H1 (cell line): ENCODE measurements around the gene ASB13. TPM values are rescaled to one million over a fixed set of nuclear protein-coding genes. Genes with fewer than 3 reads are reported as not detected.

Source experiments
- BACH1 ChIP-seq: IDR thresholded peaks from 2 replicates; pipeline ENCODE4 v1.6.1; 2012; ENCODE audit warnings: low read length, improper control_type of control experiment
- BCL11A ChIP-seq, 2 experiments: IDR thresholded peaks; one replicate each; pipeline ENCODE4 v1.6.1; 2011; ENCODE audit warnings: low read depth in 2 of 2, low read length in 2 of 2, mild to moderate bottlenecking in 2 of 2
- CBX5 ChIP-seq: fragments of 300-800, 300-1000 bp; sonication (generic); IDR thresholded peaks from 2 replicates; pipeline ENCODE4 v1.7.1; 2016; ENCODE audit warnings: antibody characterized with exemption, low read length, low read depth
- CBX8 ChIP-seq: fragments of 300-800, 300-1000 bp; sonication (generic); IDR thresholded peaks from 2 replicates; pipeline ENCODE4 v1.7.1; 2016; ENCODE audit warnings: low read depth, low read length, borderline replicate concordance
- CEBPB ChIP-seq: IDR thresholded peaks from 2 replicates; pipeline ENCODE4 v1.6.1; 2012; ENCODE audit warnings: low read depth, low read length
- CHD1 ChIP-seq: IDR thresholded peaks from 2 replicates; pipeline ENCODE4 v1.6.1; 2012; ENCODE audit warnings: low read depth, low read length, improper control_type of control experiment
- EP300 ChIP-seq, 2 experiments: IDR thresholded peaks; 1 replicate in 1 of 2; 2 replicates in 1 of 2; pipeline ENCODE4 v1.6.1; 2011 to 2012; ENCODE audit warnings: low read depth in 2 of 2, low read length in 2 of 2, mild to moderate bottlenecking in 2 of 2, borderline replicate concordance in 1 of 2, inconsistent platforms in 1 of 2, moderate library complexity in 1 of 2
- EZH2 ChIP-seq: fragments of 200-600 bp; sonication (generic); IDR thresholded peaks from 2 replicates; pipeline ENCODE4 v1.7.1; 2012; ENCODE audit warnings: low read depth, mild to moderate bottlenecking, moderate library complexity, low read length, inconsistent platforms; ENCODE audit not compliant: severe bottlenecking
- GABPA ChIP-seq: IDR thresholded peaks from 2 replicates; pipeline ENCODE4 v1.6.1; 2011; ENCODE audit warnings: mild to moderate bottlenecking, low read length, moderate library complexity, borderline replicate concordance; ENCODE audit not compliant: insufficient read depth
- GTF2F1 ChIP-seq: IDR thresholded peaks from 2 replicates; pipeline ENCODE4 v1.6.1; 2012; ENCODE audit warnings: low read depth, low read length, improper control_type of control experiment, borderline replicate concordance
- HDAC6 ChIP-seq: IDR thresholded peaks from one replicate; pipeline ENCODE4 v1.7.1; 2012; ENCODE audit warnings: low read depth, mild to moderate bottlenecking, inconsistent platforms, low read length, moderate library complexity
- MAFK ChIP-seq: IDR thresholded peaks from 2 replicates; pipeline ENCODE4 v1.6.1; 2012; ENCODE audit warnings: low read depth, mild to moderate bottlenecking, improper control_type of control experiment, low read length
- NANOG ChIP-seq: IDR thresholded peaks from 2 replicates; pipeline ENCODE4 v1.6.1; 2011; ENCODE audit warnings: low read length, low read depth, mild to moderate bottlenecking, inconsistent platforms; ENCODE audit not compliant: insufficient read depth, poor library complexity, severe bottlenecking
- PHF8 ChIP-seq: fragments of 200-600 bp; sonication (generic); conservative IDR thresholded peaks from 2 replicates; pipeline ENCODE4 v1.7.1; 2012; ENCODE audit warnings: low read depth, mild to moderate bottlenecking, inconsistent platforms, low read length, moderate library complexity
- POLR2A ChIP-seq, 2 experiments: IDR thresholded peaks; 1 replicate in 1 of 2; 2 replicates in 1 of 2; pipeline ENCODE4 v1.6.1; 2011; ENCODE audit warnings: low read depth in 2 of 2, low read length in 2 of 2, mild to moderate bottlenecking in 2 of 2; ENCODE audit errors: control extremely low read depth in 1 of 2
- POLR2AphosphoS5 ChIP-seq: IDR thresholded peaks from 2 replicates; pipeline ENCODE4 v1.6.1; 2011; ENCODE audit warnings: low read depth, low read length
- POU5F1 ChIP-seq: IDR thresholded peaks from 2 replicates; pipeline ENCODE4 v1.6.1; 2011; ENCODE audit warnings: low read depth, mild to moderate bottlenecking, low read length, moderate library complexity
- SIX5 ChIP-seq: IDR thresholded peaks from 2 replicates; pipeline ENCODE4 v1.6.1; 2011; ENCODE audit warnings: mild to moderate bottlenecking, low read depth, low read length
- SP1 ChIP-seq: IDR thresholded peaks from 2 replicates; pipeline ENCODE4 v1.6.1; 2011; ENCODE audit warnings: low read depth, low read length
- SUZ12 ChIP-seq: fragments of 200-600 bp; sonication (generic); IDR thresholded peaks from 2 replicates; pipeline ENCODE4 v1.6.1; 2012; ENCODE audit warnings: mild to moderate bottlenecking, inconsistent platforms, low read length, moderate library complexity, mixed read lengths
- YY1 ChIP-seq: IDR thresholded peaks from 2 replicates; pipeline ENCODE4 v1.6.1; 2011; ENCODE audit warnings: low read depth, mild to moderate bottlenecking, low read length
- polyA plus RNA-seq, 7 experiments: library from polyadenylated mRNA; depleted of rRNA in 3 of 7; stranded (reverse) in 5 of 7; unstranded in 2 of 7; fragments of >200 nt in 5 of 7; fragments of 200-250 nt in 2 of 7; gene quantifications; 1 replicate in 5 of 7; 2 replicates in 1 of 7; 4 replicates in 1 of 7; pipeline versions ENCODE4 v1.2.1 to v1.2.3, GENCODE V29; 2011 to 2013; ENCODE audit warnings: missing spikeins in 2 of 7, mixed read lengths in 2 of 7
- total RNA-seq: library from RNA; stranded (reverse); fragmentation: NEBNext Ultra II Directional; extraction: Animal tissue kit (Norgen Biotek cat#: 25700); gene quantifications from 2 replicates; pipeline ENCODE4 v1.2.1, GENCODE V29; 2021
- TF ChIP-seq, protein P1 (sequence below): IDR thresholded peaks from 2 replicates; pipeline ENCODE4 v1.6.1; 2012; ENCODE audit warnings: inconsistent platforms
- TF ChIP-seq, protein P2 (sequence below): IDR thresholded peaks from 2 replicates; pipeline ENCODE4 v1.6.1; 2011; ENCODE audit warnings: low read length, improper control_type of control experiment

ASB13 gene
- total and polyA plus RNA-seq, 2 of the 8 experiments (the other 6 are each of a cell fraction or from before 2014, with no cell fraction given) = 12.3 to 20.2 TPM

DNA sequence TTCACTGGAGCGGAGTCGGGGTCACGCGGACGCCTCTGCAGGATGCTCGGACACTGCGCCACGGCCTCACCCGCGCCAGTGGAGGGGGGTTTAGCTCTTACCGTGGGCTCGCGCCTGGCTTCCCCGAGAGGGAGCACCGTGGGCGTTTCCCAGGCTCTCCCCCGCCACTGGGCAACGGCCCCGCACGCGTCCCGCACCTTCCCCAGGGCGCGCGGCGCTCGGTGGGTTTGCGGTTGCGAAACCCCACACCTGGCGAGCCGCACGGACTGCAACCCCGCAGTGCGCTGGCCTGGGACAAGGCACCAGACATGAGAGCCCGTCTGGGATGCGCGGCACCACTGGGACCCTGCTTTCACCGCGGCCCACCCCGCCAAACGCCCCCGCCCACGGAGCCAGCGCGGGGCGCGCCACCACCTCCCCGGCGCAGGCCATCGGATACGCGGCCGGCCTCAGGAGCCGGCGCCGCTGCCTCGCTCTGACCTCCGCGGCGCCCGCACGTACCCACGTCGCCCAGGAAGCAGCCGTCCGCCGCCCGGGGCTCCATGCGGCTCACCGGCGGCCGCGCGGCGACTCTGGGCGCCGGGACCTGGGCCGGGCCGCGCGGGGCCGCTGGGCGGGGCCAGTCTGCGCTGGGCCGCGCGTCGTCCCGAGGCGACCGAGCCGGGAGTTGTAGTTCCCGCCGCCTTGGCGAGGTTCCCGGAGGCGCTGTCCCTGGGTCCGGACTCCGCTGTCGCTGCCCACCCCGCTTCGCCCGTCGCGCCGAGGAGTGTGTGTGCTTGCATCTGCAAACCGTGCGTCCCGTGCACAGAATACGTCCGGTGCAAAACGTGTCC is at the start of gene ASB13 (continued):
- TF ChIP-seq CBX8 (no peak), PHF8 (peak; percentile 85), BACH1 (no peak), YY1 (no peak), SIX5 (peak; percentile 36), HDAC6 (no peak), NANOG (no peak), CBX5 (no peak), SUZ12 (no peak), EP300 (IDR thresholded peaks at IDR 0.05; ENCODE audit: borderline replicate concordance in 1 of 2, low read depth in 2 of 2, low read length in 2 of 2) (no peak), CHD1 (no peak), MAFK (no peak), CEBPB (peak; percentile 66), GTF2F1 (no peak), BCL11A (IDR thresholded peaks at IDR 0.05; ENCODE audit: low read depth in 2 of 2, low read length in 2 of 2) (no peak), POLR2AphosphoS5 (0 out of 2 replicates have a peak, but pooled peaks have one; percentile 42), EZH2 (no peak), SP1 (no peak; the same call in 1 of the 2 replicates), POLR2A (IDR thresholded peaks at IDR 0.05; ENCODE audit: control extremely low read depth in 1 of 2, low read depth in 2 of 2, low read length in 2 of 2) (peak in 1 of 2 experiments; percentile 60; a peak in 1 of 3 replicates), POU5F1 (no peak), GABPA (0 out of 2 replicates have a peak, but pooled peaks have one; percentile 2)
- TF ChIP-seq, protein P1, sequence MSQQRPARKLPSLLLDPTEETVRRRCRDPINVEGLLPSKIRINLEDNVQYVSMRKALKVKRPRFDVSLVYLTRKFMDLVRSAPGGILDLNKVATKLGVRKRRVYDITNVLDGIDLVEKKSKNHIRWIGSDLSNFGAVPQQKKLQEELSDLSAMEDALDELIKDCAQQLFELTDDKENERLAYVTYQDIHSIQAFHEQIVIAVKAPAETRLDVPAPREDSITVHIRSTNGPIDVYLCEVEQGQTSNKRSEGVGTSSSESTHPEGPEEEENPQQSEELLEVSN = no peak; the same call in none of the 2 replicates
- TF ChIP-seq, protein P2, sequence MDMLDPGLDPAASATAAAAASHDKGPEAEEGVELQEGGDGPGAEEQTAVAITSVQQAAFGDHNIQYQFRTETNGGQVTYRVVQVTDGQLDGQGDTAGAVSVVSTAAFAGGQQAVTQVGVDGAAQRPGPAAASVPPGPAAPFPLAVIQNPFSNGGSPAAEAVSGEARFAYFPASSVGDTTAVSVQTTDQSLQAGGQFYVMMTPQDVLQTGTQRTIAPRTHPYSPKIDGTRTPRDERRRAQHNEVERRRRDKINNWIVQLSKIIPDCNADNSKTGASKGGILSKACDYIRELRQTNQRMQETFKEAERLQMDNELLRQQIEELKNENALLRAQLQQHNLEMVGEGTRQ = no peak
